ENCODE data around the gene PSMG1.
"Not testable (repeated sequence)": the region's sequence is repeated elsewhere in the genome, so short reads cannot be mapped to it uniquely, and the experiment has no call there.

Gene PSMG1

GRCh38 chr21:39188521-39189139 is 5.4 kb upstream of the PSMG1 start:
- DNase-seq (ENCODE audit: low spot score): no peak

- no peak for DNase-seq (ENCODE audit: low spot score)
Observed at GRCh38 chr21:39187141-39187540, 3.9 kb upstream of the PSMG1 start.

- no peak for DNase-seq (ENCODE audit: low spot score)
Observed at GRCh38 chr21:39186676-39187075, 3.4 kb upstream of the PSMG1 start.

GRCh38 chr21:39185157-39185556 is 1.9 kb upstream of the PSMG1 start:
- DNase-seq (ENCODE audit: low spot score): no peak

- peak; percentile 13 for DNase-seq (ENCODE audit: low spot score)
Observed at GRCh38 chr21:39184050-39184980, 1.1 kb upstream of the PSMG1 start.

GRCh38 chr21:39182484-39183271 is 573 bp downstream of the PSMG1 start:
- DNase-seq (ENCODE audit: low spot score): no peak

GRCh38 chr21:39182016-39182415 is 1.2 kb downstream of the PSMG1 start:
- DNase-seq (ENCODE audit: low spot score): no peak

- no peak for DNase-seq (ENCODE audit: low spot score)
Observed at GRCh38 chr21:39181205-39181818, 1.9 kb downstream of the PSMG1 start.

- peak; percentile 20 for DNase-seq (ENCODE audit: low spot score)
Observed at GRCh38 chr21:39180429-39181019, 2.7 kb downstream of the PSMG1 start.

- DNase-seq (ENCODE audit: low spot score): no peak
Observed at GRCh38 chr21:39178421-39178820, 4.8 kb downstream of the PSMG1 start.

GRCh38 chr21:39176271-39176709 is 7.0 kb downstream of the PSMG1 start:
- DNase-seq (ENCODE audit: low spot score): no peak

GRCh38 chr21:39175665-39176064 is 7.6 kb downstream of the PSMG1 start:
- no peak for DNase-seq (ENCODE audit: low spot score)

- peak; percentile 31 for DNase-seq (ENCODE audit: low spot score)
Observed at GRCh38 chr21:39175154-39175553, 8.1 kb downstream of the PSMG1 start.

- no peak for DNase-seq (ENCODE audit: low spot score)
Observed at GRCh38 chr21:39173716-39174680, 9.3 kb downstream of the PSMG1 start.

- no peak for DNase-seq (ENCODE audit: low spot score)
Observed at GRCh38 chr21:39169906-39170305, 13.3 kb downstream of the PSMG1 start.

- DNase-seq (ENCODE audit: low spot score): no peak
Observed at GRCh38 chr21:39168800-39169199, 14.5 kb downstream of the PSMG1 start.

GRCh38 chr21:39164523-39164922 is 18.7 kb downstream of the PSMG1 start:
- no peak for DNase-seq (ENCODE audit: low spot score)

GRCh38 chr21:39161064-39161463 is 22.2 kb downstream of the PSMG1 start:
- no peak for DNase-seq (ENCODE audit: low spot score)

GRCh38 chr21:39159342-39160063 is 23.7 kb downstream of the PSMG1 start:
- no peak for DNase-seq (ENCODE audit: low spot score)

GRCh38 chr21:39157241-39157640 is 26.0 kb downstream of the PSMG1 start:
- DNase-seq (ENCODE audit: low spot score): not testable (repeated sequence)
